H9 (cell line): ENCODE data around the gene GAS2. TPM values are rescaled to one million over a fixed set of nuclear protein-coding genes. Genes with fewer than 3 reads are reported as not detected.

Experiments
- DNase-seq: peaks from one replicate; pipeline ENCODE4 v3.0.0-alpha.2; 2017
- H2AFZ ChIP-seq: one replicate; pipeline ENCODE4 v1.6.1; 2013; ENCODE audit warnings: mild to moderate bottlenecking, low read length, control low read depth, moderate library complexity
- H2AK5ac ChIP-seq: 2 replicates; pipeline ENCODE4 v1.6.1; 2013; ENCODE audit warnings: low read length, control low read depth, mixed read lengths; ENCODE audit not compliant: insufficient read length
- H2BK120ac ChIP-seq: one replicate; pipeline ENCODE4 v1.6.1; 2013; ENCODE audit warnings: low read depth, mild to moderate bottlenecking, low read length, control low read depth, inconsistent platforms; ENCODE audit not compliant: poor library complexity, severe bottlenecking
- H2BK12ac ChIP-seq: 2 replicates; pipeline ENCODE4 v1.6.1; 2013; ENCODE audit warnings: low read length, control low read depth, mixed read lengths, low read depth; ENCODE audit not compliant: insufficient read length
- H2BK15ac ChIP-seq: 2 replicates; pipeline ENCODE4 v1.6.1; 2013; ENCODE audit warnings: low read depth, low read length, control low read depth
- H2BK20ac ChIP-seq: one replicate; pipeline ENCODE4 v1.6.1; 2013; ENCODE audit warnings: low read depth, mild to moderate bottlenecking, low read length, control low read depth, inconsistent platforms; ENCODE audit not compliant: poor library complexity, severe bottlenecking
- H2BK5ac ChIP-seq: 2 replicates; pipeline ENCODE4 v1.6.1; 2013; ENCODE audit warnings: low read length, control low read depth, mixed read lengths; ENCODE audit not compliant: insufficient read length
- H3K14ac ChIP-seq: 2 replicates; pipeline ENCODE4 v1.6.1; 2013; ENCODE audit warnings: low read length, control low read depth; ENCODE audit not compliant: insufficient read depth
- H3K18ac ChIP-seq: 2 replicates; pipeline ENCODE4 v1.6.1; 2013; ENCODE audit warnings: low read depth, mild to moderate bottlenecking, mixed read lengths, low read length, control low read depth; ENCODE audit not compliant: insufficient read length
- H3K23ac ChIP-seq: 2 replicates; pipeline ENCODE4 v1.6.1; 2013; ENCODE audit warnings: low read length, control low read depth, mixed read lengths, low read depth; ENCODE audit not compliant: insufficient read length
- H3K23me2 ChIP-seq: 2 replicates; pipeline ENCODE4 v1.6.1; 2013; ENCODE audit warnings: low read depth, mild to moderate bottlenecking, mixed read lengths, low read length, control low read depth; ENCODE audit not compliant: insufficient read length, poor library complexity, severe bottlenecking
- H3K27ac ChIP-seq: 2 replicates; pipeline ENCODE4 v1.5.1; 2013; ENCODE audit warnings: low read length, control low read depth, mixed read lengths, low read depth; ENCODE audit not compliant: insufficient read length
- H3K27me3 ChIP-seq: 2 replicates; pipeline ENCODE4 v1.6.1; 2013; ENCODE audit warnings: low read length, control low read depth, inconsistent platforms; ENCODE audit not compliant: insufficient read depth
- H3K4ac ChIP-seq: 2 replicates; pipeline ENCODE4 v1.6.1; 2013; ENCODE audit warnings: low read depth, mild to moderate bottlenecking, control low read depth, inconsistent platforms, low read length, moderate library complexity
- H3K4me1 ChIP-seq: 2 replicates; pipeline ENCODE4 v1.6.1; 2013; ENCODE audit warnings: low read length, control low read depth, inconsistent platforms; ENCODE audit not compliant: insufficient read depth
- H3K4me2 ChIP-seq: 2 replicates; pipeline ENCODE4 v1.6.1; 2013; ENCODE audit warnings: low read length, control low read depth, mixed read lengths; ENCODE audit not compliant: insufficient read length, insufficient read depth
- H3K56ac ChIP-seq: 2 replicates; pipeline ENCODE4 v1.6.1; 2013; ENCODE audit warnings: low read depth, mild to moderate bottlenecking, mixed read lengths, low read length, control low read depth; ENCODE audit not compliant: insufficient read length
- H3K79me1 ChIP-seq: 2 replicates; pipeline ENCODE4 v1.6.1; 2013; ENCODE audit warnings: low read depth, mild to moderate bottlenecking, moderate library complexity, low read length, control low read depth, inconsistent platforms; ENCODE audit not compliant: insufficient read depth, poor library complexity, severe bottlenecking
- H3K79me2 ChIP-seq: 2 replicates; pipeline ENCODE4 v1.6.1; 2013; ENCODE audit warnings: low read length, control low read depth, inconsistent platforms; ENCODE audit not compliant: insufficient read depth
- H3K9ac ChIP-seq: 2 replicates; pipeline ENCODE4 v1.6.1; 2013; ENCODE audit warnings: low read length, control low read depth, mixed read lengths; ENCODE audit not compliant: insufficient read length; ENCODE audit errors: extremely low read depth
- H3K9me3 ChIP-seq: one replicate; pipeline ENCODE4 v1.6.1; 2013; ENCODE audit warnings: low read depth, low read length, inconsistent platforms; ENCODE audit not compliant: control insufficient read depth
- H3T11ph ChIP-seq: one replicate; pipeline ENCODE4 v1.6.1; 2013; ENCODE audit warnings: mild to moderate bottlenecking, low read length, control low read depth, inconsistent platforms
- H4K20me1 ChIP-seq: one replicate; pipeline ENCODE4 v1.6.1; 2013; ENCODE audit not compliant: control insufficient read depth, insufficient read length, insufficient read depth
- H4K5ac ChIP-seq: 2 replicates; pipeline ENCODE4 v1.6.1; 2013; ENCODE audit warnings: low read depth, mild to moderate bottlenecking, mixed read lengths, low read length, control low read depth; ENCODE audit not compliant: insufficient read length
- H4K8ac ChIP-seq: replicated peaks from 2 replicates; pipeline ENCODE4 v1.6.1; 2013; ENCODE audit warnings: low read length, control low read depth, mixed read lengths, low read depth; ENCODE audit not compliant: insufficient read length
- H4K91ac ChIP-seq: 2 replicates; pipeline ENCODE4 v1.6.1; 2013; ENCODE audit warnings: low read depth, mild to moderate bottlenecking, moderate library complexity, mixed read lengths, low read length, control low read depth; ENCODE audit not compliant: insufficient read length
- H3K27ac Mint-ChIP-seq, 3 experiments: 2 replicates in 2 of 3; 3 replicates in 1 of 3; pipeline ENCODE4 v1.8.0; 2020 to 2021; ENCODE audit warnings: mixed read lengths in 3 of 3, mild to moderate bottlenecking in 1 of 3, moderate library complexity in 1 of 3
- H3K27me3 Mint-ChIP-seq: 2 replicates; pipeline ENCODE4 v1.8.0; 2021; ENCODE audit warnings: low read depth, mild to moderate bottlenecking, moderate library complexity, mixed read lengths
- H3K36me3 Mint-ChIP-seq, 3 experiments: 2 replicates in 2 of 3; 3 replicates in 1 of 3; pipeline ENCODE4 v1.8.0; 2020 to 2021; ENCODE audit warnings: low read depth in 3 of 3, mixed read lengths in 3 of 3; ENCODE audit not compliant: insufficient read depth in 1 of 3
- H3K4me1 Mint-ChIP-seq, 2 experiments: 2 replicates each; pipeline ENCODE4 v1.8.0; 2020; ENCODE audit warnings: mixed read lengths in 2 of 2
- H3K4me3 Mint-ChIP-seq, 2 experiments: 2 replicates in 1 of 2; 3 replicates in 1 of 2; pipeline ENCODE4 v1.8.0; 2020 to 2021; ENCODE audit warnings: mild to moderate bottlenecking in 2 of 2, mixed read lengths in 2 of 2, moderate library complexity in 1 of 2
- H3K9me3 Mint-ChIP-seq, 2 experiments: 2 replicates in 1 of 2; 3 replicates in 1 of 2; pipeline ENCODE4 v1.8.0; 2020; ENCODE audit warnings: mild to moderate bottlenecking in 2 of 2, mixed read lengths in 2 of 2, moderate library complexity in 1 of 2
- WGBS: extraction: QIAGEN DNeasy Blood & Tissue Kit; methylation state at CpG from one replicate; pipeline ENCODE4 v1.1.7; 2013; ENCODE audit warnings: missing lambda C conversion rate, low lambda C conversion rate, mixed read lengths; ENCODE audit not compliant: insufficient read length; ENCODE audit errors: extremely low coverage; 5-methylcytosine and 5-hydroxymethylcytosine counted together
- total RNA-seq: library from RNA; stranded (reverse); gene quantifications from 2 replicates; pipeline ENCODE4 v1.2.1, GENCODE V29; 2021
- TF ChIP-seq, protein P1 (sequence below): fragments of 200-600 bp; sonication (generic); conservative IDR thresholded peaks from 3 replicates; pipeline ENCODE4 v1.8.0; 2021; ENCODE audit warnings: antibody characterized with exemption, mild to moderate bottlenecking

Gene GAS2
- total RNA-seq, 1 experiment from 2014 or later = 1.7 TPM

DNA sequence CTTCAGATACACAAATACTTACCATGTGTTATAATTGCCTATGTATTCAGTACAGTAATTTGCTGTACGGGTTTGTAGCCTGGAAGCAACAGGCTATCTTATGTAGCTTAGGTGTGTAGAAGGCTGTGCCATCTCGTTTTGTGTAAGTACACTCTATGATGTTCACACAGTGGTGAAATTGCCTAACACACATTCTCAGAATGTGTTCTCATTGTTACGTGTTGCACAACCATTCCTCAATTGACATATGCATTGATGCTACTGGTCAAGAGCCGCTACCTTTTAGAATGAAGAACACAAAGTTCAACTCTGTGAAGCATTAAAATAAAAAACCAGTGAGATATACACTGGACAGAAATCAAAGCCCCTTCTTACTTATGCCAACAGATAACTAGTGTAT is 136.4 kb downstream of the GAS2 start:
- H3K4ac ChIP-seq = no peak overlapping the region
- no peak for DNase-seq
- no peaks in the 10 kb centered on the region for H4K20me1 ChIP-seq
- no peaks in the 10 kb centered on the region for H3K9me3 ChIP-seq
- H3K79me1 ChIP-seq = no peaks in the 10 kb centered on the region
- no peak overlapping the region for H2AK5ac ChIP-seq
- H2AFZ ChIP-seq = no peak overlapping the region
- no peak overlapping the region for H3K18ac ChIP-seq
- H4K5ac ChIP-seq = no peak overlapping the region
- H3K9ac ChIP-seq = no peak overlapping the region
- H3K4me2 ChIP-seq = no peak overlapping the region
- Mint-ChIP-seq H3K36me3 (no peaks in the 10 kb centered on the region), H3K9me3 (no peaks in the 10 kb centered on the region), H3K27ac (no peak overlapping the region), H3K27me3 (no peaks in the 10 kb centered on the region; the same call in 1 of the 2 replicates), H3K4me3 (no peak overlapping the region), H3K4me1 (no peaks in the 10 kb centered on the region)
- no peak overlapping the region for H4K91ac ChIP-seq
- WGBS = no CpG with 5 or more reads among the region's 4 CpGs
- no peak overlapping the region for H3T11ph ChIP-seq
- no peaks in the 10 kb centered on the region for H3K79me2 ChIP-seq
- no peak overlapping the region for H2BK15ac ChIP-seq
- no peak overlapping the region for H3K23ac ChIP-seq
- H3K56ac ChIP-seq = no peak overlapping the region
- no peak overlapping the region for H2BK5ac ChIP-seq
- no peak overlapping the region for H2BK20ac ChIP-seq
- no peak overlapping the region for H3K14ac ChIP-seq
- H3K27me3 ChIP-seq = no peaks in the 10 kb centered on the region
- no peak overlapping the region for H2BK12ac ChIP-seq
- TF ChIP-seq, protein P1, sequence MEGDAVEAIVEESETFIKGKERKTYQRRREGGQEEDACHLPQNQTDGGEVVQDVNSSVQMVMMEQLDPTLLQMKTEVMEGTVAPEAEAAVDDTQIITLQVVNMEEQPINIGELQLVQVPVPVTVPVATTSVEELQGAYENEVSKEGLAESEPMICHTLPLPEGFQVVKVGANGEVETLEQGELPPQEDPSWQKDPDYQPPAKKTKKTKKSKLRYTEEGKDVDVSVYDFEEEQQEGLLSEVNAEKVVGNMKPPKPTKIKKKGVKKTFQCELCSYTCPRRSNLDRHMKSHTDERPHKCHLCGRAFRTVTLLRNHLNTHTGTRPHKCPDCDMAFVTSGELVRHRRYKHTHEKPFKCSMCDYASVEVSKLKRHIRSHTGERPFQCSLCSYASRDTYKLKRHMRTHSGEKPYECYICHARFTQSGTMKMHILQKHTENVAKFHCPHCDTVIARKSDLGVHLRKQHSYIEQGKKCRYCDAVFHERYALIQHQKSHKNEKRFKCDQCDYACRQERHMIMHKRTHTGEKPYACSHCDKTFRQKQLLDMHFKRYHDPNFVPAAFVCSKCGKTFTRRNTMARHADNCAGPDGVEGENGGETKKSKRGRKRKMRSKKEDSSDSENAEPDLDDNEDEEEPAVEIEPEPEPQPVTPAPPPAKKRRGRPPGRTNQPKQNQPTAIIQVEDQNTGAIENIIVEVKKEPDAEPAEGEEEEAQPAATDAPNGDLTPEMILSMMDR = no peak
- H3K4me1 ChIP-seq = no peaks in the 10 kb centered on the region; the same call in 1 of the 2 replicates
- H4K8ac ChIP-seq = no peak overlapping the region
- H3K23me2 ChIP-seq = no peaks in the 10 kb centered on the region
- no peak overlapping the region for H3K27ac ChIP-seq
- no peak overlapping the region for H2BK120ac ChIP-seq
